GM21723 (cell line): ENCODE measurements around the gene MGAT3.
"Not testable (repeated sequence)": the region's sequence is repeated elsewhere in the genome, so short reads cannot be mapped to it uniquely, and the experiment has no call there.

Experiments
- ATAC-seq: cut with Tn5 transposase; IDR thresholded peaks from one replicate; pipeline ENCODE4 v1.9.1; 2021; ENCODE audit warnings: mild to moderate bottlenecking, moderate library complexity; ENCODE audit not compliant: unreplicated experiment

The MGAT3 gene

DNA sequence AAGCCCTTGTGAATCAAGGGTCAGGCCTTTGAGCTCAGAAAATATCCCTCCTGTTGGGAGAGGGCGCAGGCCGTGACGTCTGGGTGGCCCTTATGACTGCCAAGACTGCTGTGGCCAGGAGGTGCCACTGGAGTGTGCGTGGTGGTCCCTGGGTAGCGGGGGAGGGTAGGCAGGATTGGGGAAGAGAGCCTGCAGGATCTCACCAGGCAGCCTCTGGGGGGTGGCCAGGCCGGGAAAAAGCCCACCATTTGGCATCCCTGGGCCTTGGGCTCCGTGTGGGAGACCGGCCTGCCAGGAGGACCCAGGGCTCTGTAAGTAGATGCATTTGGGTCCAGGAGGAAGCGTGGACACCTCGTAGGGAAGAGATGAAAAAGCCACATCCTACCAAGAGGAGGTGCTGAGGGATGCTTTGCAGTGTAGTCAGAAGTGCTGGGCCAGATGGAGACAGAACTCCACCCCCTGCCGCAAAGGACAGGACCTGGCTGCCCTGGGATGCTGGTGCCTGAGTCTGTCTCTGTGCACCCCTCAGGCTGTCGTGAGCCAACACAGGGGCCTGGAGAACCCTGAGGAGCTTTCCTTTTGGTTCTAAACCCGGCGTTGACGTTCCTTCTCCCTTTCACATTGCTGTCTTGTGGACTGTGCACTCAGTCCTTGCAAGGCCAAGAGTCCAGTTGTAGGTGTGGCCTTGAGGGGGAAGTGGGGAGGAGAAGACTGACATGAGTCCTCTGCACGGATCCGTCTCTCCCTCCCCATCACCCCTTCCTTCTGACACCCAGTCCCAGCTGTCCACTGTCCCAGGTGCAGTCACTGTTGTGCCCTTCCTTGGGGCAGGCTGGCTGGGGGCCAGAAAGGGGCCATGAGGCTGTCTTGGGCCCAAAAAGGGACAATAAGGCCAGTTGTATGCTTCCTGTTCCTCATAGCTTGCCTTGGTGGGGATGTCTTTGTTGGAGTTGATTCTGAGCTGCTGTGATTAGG is 32.6 kb downstream of the MGAT3 start:
- peak; percentile 8 for ATAC-seq

DNA sequence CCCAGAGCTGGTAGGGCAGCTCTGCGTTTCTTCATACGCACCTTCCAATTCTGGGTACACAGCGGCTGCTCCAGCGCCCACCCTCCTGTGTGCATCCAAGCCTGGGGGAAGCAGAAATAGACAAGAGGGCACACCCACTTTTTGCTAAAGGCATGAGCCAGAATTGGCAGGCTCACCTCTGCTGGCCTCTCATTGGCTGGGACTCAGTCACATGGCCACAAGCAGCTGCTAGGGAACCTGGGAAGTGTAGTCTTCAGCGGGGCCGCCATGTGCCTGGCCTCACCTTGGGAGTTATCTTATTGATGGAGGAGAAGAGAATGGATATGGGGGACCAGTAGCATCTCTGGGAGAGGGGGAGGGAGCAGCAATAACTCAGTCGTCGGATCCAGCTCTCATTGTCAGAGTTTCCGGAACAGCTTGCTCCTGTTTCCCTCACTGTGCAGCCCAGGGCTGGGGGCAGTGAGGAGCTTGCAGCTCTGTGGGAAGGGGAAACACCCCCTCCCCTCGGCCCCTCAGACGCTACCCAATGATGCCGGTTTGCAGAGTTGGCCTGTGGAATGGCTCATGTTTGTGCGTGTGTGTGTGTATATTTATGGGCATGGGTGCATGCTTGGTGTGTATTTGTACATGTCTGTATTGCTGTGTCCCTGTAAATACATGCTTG is 33.5 kb downstream of the MGAT3 start:
- peak; percentile 90 for ATAC-seq

DNA sequence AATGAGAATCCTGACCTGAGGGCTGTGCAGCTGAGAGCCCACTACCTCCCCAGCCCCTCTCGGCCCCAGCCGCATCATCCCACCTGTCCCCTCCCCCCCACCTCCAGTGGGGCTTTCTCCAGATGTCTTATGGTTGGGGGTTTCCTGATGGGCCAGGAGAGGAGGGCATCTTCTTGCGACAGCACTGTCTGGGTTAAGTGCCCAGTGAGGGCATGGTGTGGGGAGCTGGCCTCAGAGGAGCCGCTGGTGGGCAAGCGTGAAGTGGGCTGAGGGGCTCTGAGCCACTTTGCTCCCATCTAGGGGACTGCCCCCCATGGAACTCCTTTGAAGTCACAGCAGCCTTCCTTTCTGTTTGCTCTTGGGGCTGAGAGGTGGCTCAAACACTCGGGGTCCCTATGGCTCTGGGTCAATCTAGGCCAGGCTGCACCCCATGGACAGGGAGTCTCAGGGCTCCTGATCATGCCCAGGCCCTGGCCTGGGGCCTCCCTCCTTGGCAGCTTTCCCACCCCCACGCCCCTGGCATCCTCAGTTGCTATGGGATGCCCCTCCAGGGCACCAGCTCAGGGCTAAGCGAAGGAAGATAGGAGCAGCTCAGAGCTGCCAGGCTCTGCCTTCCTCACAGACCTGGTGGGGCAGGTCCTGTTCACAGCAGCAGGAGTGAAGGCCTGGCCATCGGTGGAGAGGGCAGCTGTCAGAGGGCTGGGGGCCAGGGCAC is 34.3 kb downstream of the MGAT3 start:
- no peak for ATAC-seq

DNA sequence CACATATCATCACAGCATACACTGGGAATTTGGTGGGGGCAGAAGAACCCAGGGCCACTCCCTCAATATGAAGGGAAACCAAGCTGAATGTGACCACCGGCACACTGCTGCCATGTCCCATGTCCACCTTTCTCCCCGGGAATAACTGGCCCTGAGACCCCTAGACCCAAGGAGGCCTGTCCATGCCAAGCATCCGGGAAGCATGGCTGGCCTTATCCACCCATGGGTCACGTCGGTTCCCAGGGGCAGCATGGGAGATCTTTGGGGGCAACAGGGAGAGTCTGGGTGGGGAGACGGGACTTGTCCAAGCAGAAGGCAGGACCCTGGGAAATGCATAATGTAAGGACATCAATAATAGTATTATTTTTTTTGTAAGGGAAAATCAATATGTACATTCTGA is 34.9 kb downstream of the MGAT3 start:
- ATAC-seq = no peak

DNA sequence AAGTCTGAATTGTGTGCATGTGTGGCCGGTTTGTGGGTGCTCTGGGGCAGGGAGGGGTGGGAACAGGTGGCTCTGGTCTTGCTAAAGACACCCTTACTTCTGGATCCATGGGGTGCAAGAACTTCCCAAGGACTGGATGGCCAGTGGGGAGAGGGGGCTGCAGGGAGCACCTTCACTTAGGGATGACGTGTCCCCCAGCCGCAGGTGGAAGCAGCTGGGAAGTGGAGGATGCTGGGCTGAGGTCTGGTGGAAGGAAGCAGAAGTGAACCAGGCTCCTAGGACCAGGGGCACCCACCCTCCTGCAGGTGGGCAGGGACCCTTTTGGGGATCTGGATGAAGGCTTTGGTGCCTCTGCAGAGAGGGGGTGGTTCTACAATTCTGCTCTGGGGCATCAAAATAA is 35.4 kb downstream of the MGAT3 start:
- ATAC-seq = no peak

DNA sequence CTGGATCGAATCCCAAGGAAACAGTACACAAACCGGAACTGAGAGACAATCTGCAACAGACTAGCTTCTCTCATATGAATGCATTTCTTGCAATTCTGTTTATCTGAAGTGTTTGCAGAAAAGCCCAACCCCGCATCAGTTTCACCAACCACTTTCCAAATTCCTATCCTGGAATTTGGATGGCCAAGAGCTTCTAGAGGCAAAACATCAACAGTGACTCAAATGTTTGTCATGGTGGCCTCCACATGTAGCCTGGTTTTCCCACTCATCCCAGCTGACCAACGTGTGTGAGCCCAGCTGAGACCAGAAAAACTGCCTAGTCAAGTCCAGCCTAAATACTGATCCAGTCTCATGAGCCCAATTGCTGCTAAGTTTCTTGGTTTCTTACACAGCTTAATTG is 36.9 kb downstream of the MGAT3 start:
- ATAC-seq = no peak

DNA sequence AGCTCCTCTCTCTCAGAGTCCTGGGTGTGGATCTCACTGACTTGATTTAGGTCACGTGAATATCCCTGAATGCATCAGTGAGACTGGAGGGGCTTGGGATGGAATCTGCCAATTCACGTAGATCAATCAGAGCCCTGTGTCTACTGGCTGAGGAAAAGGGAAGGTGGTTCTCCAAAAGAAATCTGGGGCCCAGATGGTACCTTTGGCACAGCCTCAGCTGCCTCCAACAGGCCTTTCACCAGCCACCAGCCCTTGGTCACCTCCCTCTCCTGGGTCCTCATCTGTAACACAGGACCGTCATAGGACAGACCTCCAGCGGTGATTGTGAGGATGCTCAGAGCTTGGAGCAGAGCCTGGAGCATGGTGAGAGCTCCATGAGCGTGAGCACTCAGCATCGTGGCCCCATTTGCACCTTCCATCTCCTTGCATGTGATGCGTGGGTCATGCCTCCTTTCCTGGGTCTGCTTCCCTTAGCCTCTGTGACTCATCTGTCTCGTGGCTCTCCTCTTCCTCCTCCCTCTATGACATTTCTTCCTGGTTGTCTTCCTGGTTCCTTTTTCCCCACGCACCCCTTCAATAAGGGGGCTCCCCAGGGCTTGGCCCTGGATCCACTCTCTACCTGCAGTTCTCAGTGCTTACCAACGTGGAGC is 37.8 kb downstream of the MGAT3 start:
- no peak for ATAC-seq

DNA sequence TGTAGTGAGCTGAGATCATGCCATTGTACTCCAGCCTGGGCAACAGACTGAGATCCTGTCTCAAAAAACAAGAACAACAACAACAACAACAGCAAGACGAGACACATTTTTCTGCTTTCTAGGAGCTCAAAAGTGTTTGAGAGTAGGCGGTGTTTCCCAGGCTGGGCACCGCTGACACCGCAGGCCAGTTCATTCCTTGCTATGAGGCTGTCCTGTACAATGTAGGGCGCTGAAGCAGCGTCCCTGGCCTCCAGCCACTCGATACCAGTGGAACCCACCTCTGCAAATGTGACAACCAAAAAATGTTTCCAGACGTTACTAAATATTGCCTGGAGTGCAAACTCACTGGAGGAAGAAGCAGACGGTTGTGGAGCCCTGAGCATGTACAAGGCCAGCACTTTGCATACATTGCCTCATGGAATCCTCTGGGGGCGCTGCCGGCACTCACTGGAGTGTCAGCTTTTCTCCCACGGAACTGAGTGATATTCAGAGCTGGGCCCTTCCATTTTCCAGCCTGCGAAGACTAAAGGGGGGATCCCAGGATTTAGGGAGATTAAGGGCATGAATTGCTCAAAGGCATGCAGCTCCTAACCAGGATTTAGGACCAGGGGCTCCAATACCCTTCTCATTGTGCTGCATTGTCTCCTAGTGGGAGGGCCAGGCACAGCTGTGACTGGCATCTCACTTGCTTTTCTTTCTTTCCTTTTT is 39.5 kb downstream of the MGAT3 start:
- no peak for ATAC-seq

DNA sequence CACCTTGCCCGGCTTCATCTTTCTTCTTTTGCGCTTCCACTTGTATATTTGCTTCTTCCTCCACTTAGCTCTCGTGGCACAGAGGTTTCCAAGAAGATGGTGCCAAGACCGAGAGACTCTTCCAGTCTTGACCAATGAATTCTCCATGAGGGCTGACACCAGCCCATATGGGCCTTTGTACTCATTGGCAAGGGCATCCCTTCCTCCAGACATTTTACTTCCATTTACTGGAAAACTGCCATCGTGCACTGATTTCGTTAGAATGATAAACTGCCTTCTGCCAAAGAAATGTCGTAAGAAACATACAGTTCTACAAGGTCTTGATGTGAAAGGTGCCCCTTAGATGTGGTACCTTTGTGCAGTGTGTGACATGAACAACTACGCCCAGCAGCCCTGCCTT is 40.6 kb downstream of the MGAT3 start:
- no peak for ATAC-seq

DNA sequence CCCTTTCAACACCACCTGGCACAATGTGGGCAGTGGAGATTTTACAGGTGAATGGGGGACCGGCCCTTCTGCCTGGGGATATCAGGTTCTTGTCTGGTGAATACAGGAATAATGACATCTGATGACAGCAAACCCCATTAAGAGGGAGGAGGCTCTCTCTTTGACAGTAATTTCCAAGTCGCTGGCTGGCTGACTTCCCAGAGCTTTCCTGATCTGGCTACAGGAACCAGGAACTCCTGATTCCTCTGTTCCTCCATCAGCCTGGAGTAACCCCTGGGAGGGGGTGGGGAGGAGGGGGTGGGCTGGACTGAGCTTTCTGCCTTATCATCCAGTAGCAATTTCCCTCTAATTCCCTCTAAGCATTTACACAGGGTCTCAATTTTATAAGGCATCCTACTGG is 41.6 kb downstream of the MGAT3 start:
- no peak for ATAC-seq

DNA sequence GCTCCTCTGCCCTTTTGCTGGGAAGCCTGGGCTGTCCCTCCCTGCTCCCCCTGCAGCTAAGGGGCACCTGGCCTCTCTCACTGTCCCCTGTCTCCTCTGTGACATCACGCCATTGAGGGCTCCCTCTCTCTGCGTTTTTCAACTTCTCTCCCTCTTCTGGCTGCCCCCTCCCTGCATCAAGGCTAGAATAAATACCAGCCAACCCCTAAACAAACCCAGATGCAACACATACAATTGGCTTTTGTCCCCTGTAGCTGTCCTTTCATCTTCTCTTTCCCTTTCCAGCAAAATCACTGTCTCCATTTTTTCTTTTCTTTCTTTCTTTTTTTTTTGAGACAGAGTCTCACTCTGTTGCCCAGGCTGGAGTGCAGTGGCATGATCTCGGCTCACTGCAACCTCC is 42.0 kb downstream of the MGAT3 start:
- ATAC-seq = no peak

DNA sequence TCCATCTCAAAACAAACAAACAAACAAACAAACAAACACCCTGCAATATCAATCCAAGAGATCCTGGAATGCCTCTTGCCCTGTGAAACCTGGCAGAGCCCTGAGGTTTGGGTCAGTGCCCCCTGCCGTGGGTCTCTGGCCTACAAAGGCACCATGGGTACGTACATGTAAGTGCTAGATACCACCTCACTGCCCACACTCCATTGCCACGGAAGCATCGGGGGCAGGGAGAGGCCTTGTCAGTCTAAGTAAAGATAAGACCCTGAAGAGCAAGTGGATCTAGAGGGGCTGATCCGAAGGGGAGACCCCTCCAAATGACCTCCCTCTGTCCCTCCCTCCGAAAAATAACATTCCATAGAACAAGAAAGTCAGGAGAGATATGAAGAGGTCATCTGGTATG is 43.3 kb downstream of the MGAT3 start:
- ATAC-seq = no peak

DNA sequence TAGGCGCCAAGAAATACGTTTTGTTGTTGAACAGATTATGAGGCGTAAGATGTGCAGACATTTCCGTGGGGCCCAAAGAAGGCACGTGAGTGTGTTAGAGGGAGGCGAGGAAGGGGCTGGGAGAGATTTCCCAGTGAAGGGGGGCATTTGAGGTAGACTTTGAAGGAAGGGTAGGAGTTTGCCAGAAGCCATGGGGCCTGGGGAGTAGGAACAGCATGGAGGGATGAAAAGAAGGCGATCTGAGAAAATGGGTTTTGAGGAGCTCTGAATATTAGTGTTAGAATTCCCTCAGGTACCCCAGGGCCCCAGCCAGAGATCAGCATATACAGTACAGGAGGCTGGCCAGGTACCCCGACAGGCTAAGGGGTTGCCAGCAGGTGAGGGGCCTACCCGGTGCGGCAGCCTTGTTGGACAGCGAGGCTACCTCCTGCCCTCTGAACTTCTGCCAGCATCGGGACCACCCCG is 44.9 kb downstream of the MGAT3 start:
- ATAC-seq = no peak

DNA sequence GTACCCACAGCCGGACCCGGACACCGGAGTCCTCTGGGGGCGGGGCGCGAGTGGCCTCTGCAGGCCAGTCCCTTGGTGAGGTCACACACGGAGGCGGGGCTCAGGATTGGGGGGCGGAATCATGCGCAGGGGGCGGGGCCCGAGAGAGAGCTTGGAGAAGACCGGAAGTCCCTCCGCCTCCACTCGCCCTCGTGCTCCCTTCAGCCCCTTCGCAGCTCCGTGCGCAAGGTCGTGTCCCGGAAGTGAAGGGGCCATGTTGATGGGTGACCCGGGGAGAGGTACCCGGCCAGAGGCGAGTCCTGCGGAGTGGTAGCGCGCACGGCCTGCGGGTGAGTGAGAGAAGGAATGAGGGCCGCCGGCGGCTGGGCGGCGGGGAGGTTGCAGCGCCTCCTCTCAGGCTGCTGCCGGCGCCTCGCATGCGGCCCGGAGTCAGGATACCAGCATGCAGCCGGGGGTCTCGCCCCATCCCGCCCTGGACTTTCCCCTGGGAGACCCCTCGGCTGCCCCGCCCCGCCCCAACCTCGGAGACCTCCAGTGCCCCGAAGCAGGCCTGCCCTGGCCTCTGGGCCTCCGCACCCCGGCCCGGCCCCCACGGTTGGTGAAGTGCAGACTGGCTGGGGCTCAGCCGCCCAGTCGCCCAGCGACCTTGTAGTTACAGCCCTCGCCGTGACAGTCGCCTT is 45.4 kb downstream of the MGAT3 start, which contains the start of gene MIEF1:
Gene MIEF1, plus strand, starts transcription at position 182 of the 680 bp plus-strand sequence. CDS start 9,005 bp downstream, outside the sequence.
- peak; percentile 94 for ATAC-seq

DNA sequence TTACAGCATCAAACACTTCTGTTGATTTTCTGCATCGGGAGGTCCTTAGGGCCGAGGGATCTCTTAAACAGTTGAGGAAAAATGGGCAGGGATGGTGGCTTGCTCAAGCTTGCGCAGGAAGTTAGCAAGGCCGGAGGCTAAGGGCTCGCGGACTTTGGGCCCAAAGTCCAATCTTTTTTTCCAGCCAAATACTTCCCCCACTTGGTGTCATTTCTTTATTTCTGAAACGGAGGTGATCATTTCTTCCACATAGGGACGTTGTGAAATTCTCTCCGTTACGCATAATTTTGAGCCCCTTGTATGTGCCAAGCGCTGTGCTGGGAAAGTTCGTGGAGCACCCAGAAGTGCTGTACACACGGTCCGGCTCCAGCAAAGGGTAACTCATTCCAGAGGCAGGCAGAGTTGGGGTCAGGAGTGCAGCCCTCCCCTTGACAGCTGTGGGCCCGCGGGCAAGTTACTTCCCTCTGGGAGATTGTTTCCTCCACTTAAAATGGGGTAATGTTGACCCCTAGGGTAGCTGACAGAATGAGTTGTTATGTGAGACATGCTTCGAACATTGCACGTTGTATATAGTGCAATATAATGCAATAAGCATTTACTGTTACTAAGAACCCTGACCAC is 46.1 kb downstream of the MGAT3 start:
- no peak for ATAC-seq

DNA sequence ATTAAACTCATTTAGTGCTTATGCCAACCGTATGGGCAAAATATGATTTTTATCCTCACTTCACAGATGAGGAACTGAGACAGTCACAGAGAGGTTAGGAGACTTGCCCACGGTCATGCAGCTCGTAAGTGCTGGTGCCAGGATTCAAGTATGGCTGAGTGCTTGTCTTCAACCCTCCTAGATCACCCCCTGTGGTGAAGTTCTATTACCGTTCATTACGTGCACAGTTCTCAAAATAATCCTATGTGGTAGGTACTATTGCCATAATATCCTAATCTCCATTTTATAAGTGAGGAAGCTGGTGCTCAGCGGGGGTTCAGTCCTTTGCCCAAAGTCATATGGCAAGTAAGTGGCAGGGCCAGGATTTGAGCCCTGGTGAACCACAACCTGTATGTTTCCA is 46.8 kb downstream of the MGAT3 start:
- no peak for ATAC-seq

DNA sequence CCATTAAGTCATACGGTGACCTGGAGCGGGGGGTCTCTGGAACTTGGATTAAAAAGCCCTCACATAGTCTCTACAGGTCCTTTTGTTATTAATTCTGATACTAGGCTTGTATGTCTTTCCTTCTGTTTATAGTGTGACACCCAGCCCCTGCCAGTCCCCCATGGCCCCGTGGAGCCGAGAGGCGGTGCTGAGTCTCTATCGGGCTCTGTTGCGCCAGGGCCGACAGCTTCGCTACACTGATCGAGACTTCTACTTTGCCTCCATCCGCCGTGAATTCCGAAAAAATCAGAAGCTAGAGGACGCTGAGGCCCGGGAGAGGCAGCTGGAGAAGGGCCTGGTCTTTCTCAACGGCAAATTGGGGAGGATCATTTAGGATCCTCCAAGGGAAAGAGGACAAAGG is 47.3 kb downstream of the MGAT3 start:
- ATAC-seq = no peak

DNA sequence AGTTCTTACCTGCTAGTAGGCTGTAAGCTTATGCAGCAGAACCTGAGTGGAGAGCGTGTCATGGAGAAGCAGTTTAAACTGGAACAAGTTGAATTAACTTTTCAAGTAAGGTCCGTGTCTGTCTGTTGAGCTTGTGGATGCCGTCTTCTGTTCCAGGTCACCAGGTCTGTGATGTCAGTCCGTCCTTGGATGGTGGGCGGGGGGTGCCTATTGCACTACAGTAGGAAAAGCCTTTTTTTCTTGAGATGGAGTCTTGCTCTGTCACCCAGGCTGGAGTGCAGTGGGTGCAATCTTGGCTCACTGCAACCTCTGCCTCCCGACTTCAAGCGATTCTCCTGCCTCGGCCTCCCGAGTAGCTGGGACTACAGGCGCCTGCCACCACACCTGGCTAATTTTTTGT is 50.2 kb downstream of the MGAT3 start:
- not testable (repeated sequence) for ATAC-seq

DNA sequence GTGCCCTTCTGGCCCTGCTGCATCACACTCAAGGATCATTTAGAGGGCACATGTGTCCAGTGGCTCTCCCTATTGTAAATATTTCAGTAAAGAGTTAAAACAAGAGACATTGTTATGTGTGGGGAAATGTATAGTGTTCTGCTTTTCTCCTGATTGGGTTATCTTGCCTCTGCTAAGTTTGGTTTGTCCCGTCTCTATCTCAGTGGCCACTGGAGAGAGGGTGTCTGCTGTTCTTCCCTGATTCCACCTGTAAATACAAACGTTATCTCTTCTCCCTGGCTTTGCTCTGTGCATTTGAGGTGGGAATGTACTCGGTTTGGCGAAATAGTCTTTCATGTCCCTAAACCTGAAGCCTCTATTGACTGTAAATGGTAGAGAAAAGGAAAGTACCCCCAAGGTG is 51.6 kb downstream of the MGAT3 start:
- ATAC-seq = no peak
